HepG2 (cell line): ENCODE data around the gene FAM118A. TPM values are rescaled to one million over a fixed set of nuclear protein-coding genes. Genes with fewer than 3 reads are reported as not detected.

Experiments used
- ATAC-seq: fragments of 200-7000 bp; cut with Tn5 transposase; 3 replicates; pipeline ENCODE4 v1.9.1; 2020; ENCODE audit warnings: mild to moderate bottlenecking, moderate library complexity
- BruUV-seq: library from RNA; stranded (reverse); fragments of 400-500 nt; replicated peaks from 2 replicates; lab custom pipeline; 2021; lab: Mats Ljungman, UMichigan
- CTCF ChIA-PET: fragments of 300-600 bp; formaldehyde crosslinking; extraction: SDS; loops from one replicate; lab custom pipeline; 2021; ENCODE audit warnings: low total read pairs, inconsistent platforms, low intra/inter-chr PET ratio; lab: Yijun Ruan, JAX
- POLR2A ChIA-PET: fragments of 350-600 bp; sonication (Branson Sonifier 250); formaldehyde crosslinking; loops from one replicate; lab custom pipeline; 2020; ENCODE audit warnings: antibody characterized with exemption, inconsistent platforms; lab: Yijun Ruan, JAX
- DNase-seq: peaks from one replicate; pipeline ENCODE4 v3.0.0-alpha.2; 2015; ENCODE audit warnings: low spot score
- FAIRE-seq: peaks from 3 replicates; lab custom pipeline; 2011; peaks lifted over from hg19 to GRCh38; lab: Jason Lieb, UNC
- H2AFZ ChIP-seq: one replicate; pipeline ENCODE4 v1.6.1; 2011; ENCODE audit warnings: low read length, inconsistent platforms
- H3K27ac ChIP-seq: fragments of 300-600 bp; 3 replicates; pipeline ENCODE4 v1.8.0; 2011; ENCODE audit warnings: mixed run types, mild to moderate bottlenecking, mixed read lengths, low read length, inconsistent platforms; ENCODE audit not compliant: insufficient read depth; ENCODE audit errors: extremely low read length
- H3K27me3 ChIP-seq, 2 experiments: fragments of 200-600 bp in 1 of 2; 2 replicates in 1 of 2; 3 replicates in 1 of 2; pipeline versions ENCODE4 v1.6.0 to v1.8.0; 2011; ENCODE audit warnings: low read length in 2 of 2, mild to moderate bottlenecking in 2 of 2, moderate library complexity in 2 of 2, inconsistent platforms in 1 of 2; ENCODE audit not compliant: insufficient read depth in 2 of 2, control insufficient read depth in 1 of 2
- H3K36me3 ChIP-seq, 2 experiments: fragments of 200-600 bp in 1 of 2; replicated peaks in 1 of 2; 2 replicates in 1 of 2; 3 replicates in 1 of 2; pipeline versions ENCODE4 v1.5.1 to v1.8.0; 2011; ENCODE audit warnings: low read length in 2 of 2, inconsistent platforms in 1 of 2; ENCODE audit not compliant: insufficient read depth in 2 of 2, control insufficient read depth in 1 of 2
- H3K4me1 ChIP-seq: 2 replicates; pipeline ENCODE4 v1.5.1; 2012; ENCODE audit warnings: low read length, inconsistent platforms; ENCODE audit not compliant: insufficient read depth
- H3K4me2 ChIP-seq: 2 replicates; pipeline ENCODE4 v1.6.0; 2011; ENCODE audit warnings: low read depth, low read length, inconsistent platforms
- H3K4me3 ChIP-seq, 3 experiments: fragments of 200-600 bp in 1 of 3; sonication (generic), shearing (Covaris generic) in 1 of 3; replicated peaks in 1 of 3; 2 replicates each; pipeline ENCODE4 v1.5.1; 2011 to 2016; ENCODE audit warnings: low read length in 3 of 3, inconsistent platforms in 2 of 3, low read depth in 2 of 3, mild to moderate bottlenecking in 2 of 3, control low read depth in 1 of 3, mixed read lengths in 1 of 3; ENCODE audit not compliant: insufficient read depth in 1 of 3
- H3K79me2 ChIP-seq: one replicate; pipeline ENCODE4 v1.6.1; 2011; ENCODE audit warnings: low read length, inconsistent platforms; ENCODE audit not compliant: insufficient read depth
- H3K9ac ChIP-seq: 2 replicates; pipeline ENCODE4 v1.6.0; 2011; ENCODE audit warnings: mild to moderate bottlenecking, low read depth, low read length, inconsistent platforms; ENCODE audit not compliant: insufficient read depth
- H3K9me3 ChIP-seq: 2 replicates; pipeline ENCODE4 v1.5.1; 2012; ENCODE audit warnings: mild to moderate bottlenecking, low read length
- H4K20me1 ChIP-seq: 2 replicates; pipeline ENCODE4 v1.6.0; 2011; ENCODE audit warnings: inconsistent platforms, mild to moderate bottlenecking, low read length, moderate library complexity; ENCODE audit not compliant: insufficient read depth
- KDM2A ChIP-seq: sonication (generic); formaldehyde crosslinking; IDR thresholded peaks from 2 replicates; pipeline ENCODE4 v1.4.0; 2020; ENCODE audit warnings: low read depth, missing genetic modification reagents, borderline replicate concordance
- MAFK ChIP-seq, 2 experiments: IDR thresholded peaks in 1 of 2; conservative IDR thresholded peaks in 1 of 2; 2 replicates each; pipeline ENCODE4 v1.6.1; 2011; ENCODE audit warnings: improper control_type of control experiment in 2 of 2, low read length in 2 of 2
- NFKB2 ChIP-seq: sonication (generic); formaldehyde crosslinking; IDR thresholded peaks from 2 replicates; pipeline ENCODE4 v1.4.0; 2020; ENCODE audit warnings: missing genetic modification reagents, borderline replicate concordance
- RELA ChIP-seq: sonication (generic); formaldehyde crosslinking; IDR thresholded peaks from 2 replicates; pipeline ENCODE4 v1.4.0; 2020; ENCODE audit warnings: missing genetic modification reagents
- REPIN1 ChIP-seq: sonication (generic); formaldehyde crosslinking; IDR thresholded peaks from 2 replicates; pipeline ENCODE4 v1.8.0; 2022; ENCODE audit warnings: missing genetic modification reagents, low read depth, mild to moderate bottlenecking, borderline replicate concordance
- REXO4 ChIP-seq: sonication (generic); formaldehyde crosslinking; IDR thresholded peaks from 2 replicates; pipeline ENCODE4 v1.8.0; 2022; ENCODE audit warnings: missing genetic modification reagents, mild to moderate bottlenecking, borderline replicate concordance
- TARDBP ChIP-seq: sonication (generic); formaldehyde crosslinking; IDR thresholded peaks from 2 replicates; pipeline ENCODE4 v1.8.0; 2022; ENCODE audit warnings: mild to moderate bottlenecking, missing genetic modification reagents
- TCF7 ChIP-seq: sonication (generic); IDR thresholded peaks from 2 replicates; pipeline ENCODE4 v1.6.1; 2016; ENCODE audit warnings: antibody characterized with exemption, low read depth
- ZNF329 ChIP-seq: sonication (generic); formaldehyde crosslinking; IDR thresholded peaks from 2 replicates; pipeline ENCODE4 v1.9.0; 2021; ENCODE audit warnings: low read depth, mild to moderate bottlenecking, missing genetic modification reagents
- ZNF766 ChIP-seq: sonication (generic); formaldehyde crosslinking; IDR thresholded peaks from 2 replicates; pipeline ENCODE4 v1.5.0; 2020; ENCODE audit warnings: missing genetic modification reagents, borderline replicate concordance
- WGBS: methylation state at CpG from one replicate; pipeline ENCODE4 v1.1.6; 2017; ENCODE audit warnings: low lambda C conversion rate; 5-methylcytosine and 5-hydroxymethylcytosine counted together
- in situ Hi-C: cut with HindIII; loops from 2 replicates; pipeline ENCODE4 v1.10.0; 2017; ENCODE audit warnings: low pct_unique_long_range_greater_than_20kb; ENCODE audit not compliant: extremely low pct_ligation_motif_present
- intact Hi-C: fragments of 100-400 bp; cut with micrococcal nuclease; formaldehyde crosslinking; loops from one replicate; pipeline ENCODE4 v1.10.0; 2022; ENCODE audit not compliant: unreplicated experiment
- polyA plus RNA-seq, 8 experiments: library from polyadenylated mRNA; depleted of rRNA in 3 of 8; stranded (reverse) in 7 of 8; unstranded in 1 of 8; fragments of >200 nt; fragmentation: Illumina TruSeq in 4 of 8; extraction: Trizol in 4 of 8; gene quantifications; 2 replicates each; pipeline versions ENCODE4 v1.2.1 to v1.2.3, GENCODE V29; 2011 to 2016; ENCODE audit warnings: low read depth in 4 of 8, missing spikeins in 1 of 8, mixed read lengths in 1 of 8; ENCODE audit not compliant: insufficient read depth in 1 of 8
- total RNA-seq, 5 experiments: library from RNA; depleted of rRNA; stranded (reverse); fragments of >200 nt; fragmentation: Illumina TruSeq; extraction: Trizol; gene quantifications; 2 replicates each; pipeline ENCODE4 v1.2.3, GENCODE V29; 2016; ENCODE audit warnings: low read depth in 1 of 5
- TF ChIP-seq, protein P1 (sequence below): sonication (generic); formaldehyde crosslinking; IDR thresholded peaks from 2 replicates; pipeline ENCODE4 v1.5.1; 2020; ENCODE audit warnings: mild to moderate bottlenecking, missing genetic modification reagents, borderline replicate concordance

The FAM118A gene
- total and polyA plus RNA-seq, 2 of the 13 experiments (the other 11 are each of a cell fraction or from before 2014, with no cell fraction given), result 36.7 to 48.2 TPM

DNA sequence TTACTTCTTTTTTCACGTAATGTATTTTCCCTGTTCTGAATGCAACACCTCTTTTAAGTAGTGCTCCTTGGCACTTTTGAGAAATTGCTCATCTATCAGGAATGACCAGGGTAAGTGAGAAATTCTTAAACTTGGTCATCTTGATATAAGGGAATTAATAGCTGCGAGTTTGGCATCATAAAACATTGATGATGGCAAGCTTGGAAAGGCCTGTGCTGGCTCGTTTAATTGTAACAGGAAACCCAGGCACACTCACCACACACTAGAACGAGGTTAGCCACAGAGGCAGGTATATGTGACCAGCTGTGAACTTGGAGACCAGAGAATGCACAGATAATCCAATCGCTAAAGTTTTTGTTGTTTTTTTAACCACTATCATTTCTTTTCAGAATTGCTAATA lies 24.3 kb downstream of the FAM118A start:
- Histone ChIP-seq H3K27me3 (no peaks in the 10 kb centered on the region), H3K4me2 (no peak overlapping the region), H3K27ac (no peak overlapping the region), H4K20me1 (no peaks in the 10 kb centered on the region), H2AFZ (no peak overlapping the region), H3K9ac (no peak overlapping the region), H3K79me2 (no peaks in the 10 kb centered on the region), H3K4me3 (no peak overlapping the region), H3K36me3 (peaks cover 19 to 82% of the 10 kb centered on the region in 2 experiments), H3K4me1 (peaks cover 1% of the 10 kb centered on the region; the same call in 1 of the 2 replicates), H3K9me3 (no peaks in the 10 kb centered on the region)
- TF ChIP-seq TARDBP (CRISPR knock-in tag), result no peak
- no peak for TF ChIP-seq ZNF329 (CRISPR knock-in tag)
- intact Hi-C loops, result no loop called here
- ATAC-seq (no peak), DNase-seq (no peak), FAIRE-seq (no peak)
- TSS peak; percentile 22 for BruUV-seq
- in situ Hi-C loops, result no loop called here
- ChIA-PET POLR2A (no interaction called here), CTCF (no interaction called here)
- 93% methylated on average over 5 of the region's 5 CpGs for WGBS

DNA sequence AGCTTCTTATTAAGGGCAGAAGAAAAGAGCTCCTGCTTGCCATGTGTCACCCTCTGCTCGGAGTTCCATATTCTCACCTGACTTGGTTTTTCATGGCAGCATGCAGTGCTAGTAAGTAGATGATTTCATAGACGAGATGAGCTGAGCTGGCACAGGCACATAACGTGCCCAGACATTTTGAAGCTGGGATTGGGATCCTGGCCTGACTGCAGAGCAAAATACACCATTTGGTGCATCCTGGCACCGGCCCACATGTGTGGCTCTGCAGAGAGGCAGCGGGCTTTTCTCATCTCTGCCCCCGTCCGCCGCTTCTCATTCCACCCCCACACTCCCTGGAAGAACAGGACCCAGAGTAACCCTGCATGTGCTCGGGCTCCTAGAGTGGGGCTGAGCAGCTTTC lies 24.8 kb downstream of the FAM118A start:
- H2AFZ ChIP-seq, result no peak overlapping the region
- H3K36me3 ChIP-seq, result peaks cover 18 to 80% of the 10 kb centered on the region in 2 experiments
- WGBS, result 96% methylated on average over 9 of the region's 9 CpGs
- CTCF ChIA-PET, result no interaction called here
- no peaks in the 10 kb centered on the region for H4K20me1 ChIP-seq
- no peak overlapping the region for H3K9ac ChIP-seq
- no peaks in the 10 kb centered on the region for H3K27me3 ChIP-seq
- H3K79me2 ChIP-seq, result no peaks in the 10 kb centered on the region
- no peak for DNase-seq
- intact Hi-C loops, result no loop called here
- TF ChIP-seq NFKB2 (CRISPR knock-in tag), result no peak
- no peak for TF ChIP-seq TCF7
- no peak for TF ChIP-seq REXO4 (CRISPR knock-in tag)
- TF ChIP-seq MAFK (conservative IDR thresholded peaks at IDR 0.05 in 1 of 2, IDR thresholded peaks at IDR 0.05 in 1 of 2; ENCODE audit: low read length in 2 of 2), result no peak
- no peak for TF ChIP-seq REPIN1 (CRISPR knock-in tag)
- TF ChIP-seq, protein P1, sequence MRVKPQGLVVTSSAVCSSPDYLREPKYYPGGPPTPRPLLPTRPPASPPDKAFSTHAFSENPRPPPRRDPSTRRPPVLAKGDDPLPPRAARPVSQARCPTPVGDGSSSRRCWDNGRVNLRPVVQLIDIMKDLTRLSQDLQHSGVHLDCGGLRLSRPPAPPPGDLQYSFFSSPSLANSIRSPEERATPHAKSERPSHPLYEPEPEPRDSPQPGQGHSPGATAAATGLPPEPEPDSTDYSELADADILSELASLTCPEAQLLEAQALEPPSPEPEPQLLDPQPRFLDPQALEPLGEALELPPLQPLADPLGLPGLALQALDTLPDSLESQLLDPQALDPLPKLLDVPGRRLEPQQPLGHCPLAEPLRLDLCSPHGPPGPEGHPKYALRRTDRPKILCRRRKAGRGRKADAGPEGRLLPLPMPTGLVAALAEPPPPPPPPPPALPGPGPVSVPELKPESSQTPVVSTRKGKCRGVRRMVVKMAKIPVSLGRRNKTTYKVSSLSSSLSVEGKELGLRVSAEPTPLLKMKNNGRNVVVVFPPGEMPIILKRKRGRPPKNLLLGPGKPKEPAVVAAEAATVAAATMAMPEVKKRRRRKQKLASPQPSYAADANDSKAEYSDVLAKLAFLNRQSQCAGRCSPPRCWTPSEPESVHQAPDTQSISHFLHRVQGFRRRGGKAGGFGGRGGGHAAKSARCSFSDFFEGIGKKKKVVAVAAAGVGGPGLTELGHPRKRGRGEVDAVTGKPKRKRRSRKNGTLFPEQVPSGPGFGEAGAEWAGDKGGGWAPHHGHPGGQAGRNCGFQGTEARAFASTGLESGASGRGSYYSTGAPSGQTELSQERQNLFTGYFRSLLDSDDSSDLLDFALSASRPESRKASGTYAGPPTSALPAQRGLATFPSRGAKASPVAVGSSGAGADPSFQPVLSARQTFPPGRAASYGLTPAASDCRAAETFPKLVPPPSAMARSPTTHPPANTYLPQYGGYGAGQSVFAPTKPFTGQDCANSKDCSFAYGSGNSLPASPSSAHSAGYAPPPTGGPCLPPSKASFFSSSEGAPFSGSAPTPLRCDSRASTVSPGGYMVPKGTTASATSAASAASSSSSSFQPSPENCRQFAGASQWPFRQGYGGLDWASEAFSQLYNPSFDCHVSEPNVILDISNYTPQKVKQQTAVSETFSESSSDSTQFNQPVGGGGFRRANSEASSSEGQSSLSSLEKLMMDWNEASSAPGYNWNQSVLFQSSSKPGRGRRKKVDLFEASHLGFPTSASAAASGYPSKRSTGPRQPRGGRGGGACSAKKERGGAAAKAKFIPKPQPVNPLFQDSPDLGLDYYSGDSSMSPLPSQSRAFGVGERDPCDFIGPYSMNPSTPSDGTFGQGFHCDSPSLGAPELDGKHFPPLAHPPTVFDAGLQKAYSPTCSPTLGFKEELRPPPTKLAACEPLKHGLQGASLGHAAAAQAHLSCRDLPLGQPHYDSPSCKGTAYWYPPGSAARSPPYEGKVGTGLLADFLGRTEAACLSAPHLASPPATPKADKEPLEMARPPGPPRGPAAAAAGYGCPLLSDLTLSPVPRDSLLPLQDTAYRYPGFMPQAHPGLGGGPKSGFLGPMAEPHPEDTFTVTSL (CRISPR knock-in tag), result no peak
- TF ChIP-seq ZNF766, result no peak
- TF ChIP-seq RELA (CRISPR knock-in tag), result no peak
- TF ChIP-seq KDM2A (CRISPR knock-in tag), result no peak
- TF ChIP-seq, all 625 proteins: peak for 0
- Histone ChIP-seq H3K4me3 (no peak overlapping the region), H3K9me3 (no peaks in the 10 kb centered on the region), H3K4me2 (no peak overlapping the region), H3K4me1 (0 out of 2 replicates have a peak, but pooled peaks cover under 1% of the 10 kb centered on the region), H3K27ac (no peak overlapping the region)
- in situ Hi-C loops, result no loop called here
- no peak for FAIRE-seq
- no TSS peak for BruUV-seq
- ATAC-seq, result no peak
- POLR2A ChIA-PET, result no interaction called here
